NCI-H187 (cell line): Measurements from ENCODE around the gene SEMA6A.

Source experiments
- DNase-seq, 2 experiments: peaks; one replicate each; lab custom pipeline; 2025; lab: John Stamatoyannopoulos, UW

SEMA6A gene

DNA sequence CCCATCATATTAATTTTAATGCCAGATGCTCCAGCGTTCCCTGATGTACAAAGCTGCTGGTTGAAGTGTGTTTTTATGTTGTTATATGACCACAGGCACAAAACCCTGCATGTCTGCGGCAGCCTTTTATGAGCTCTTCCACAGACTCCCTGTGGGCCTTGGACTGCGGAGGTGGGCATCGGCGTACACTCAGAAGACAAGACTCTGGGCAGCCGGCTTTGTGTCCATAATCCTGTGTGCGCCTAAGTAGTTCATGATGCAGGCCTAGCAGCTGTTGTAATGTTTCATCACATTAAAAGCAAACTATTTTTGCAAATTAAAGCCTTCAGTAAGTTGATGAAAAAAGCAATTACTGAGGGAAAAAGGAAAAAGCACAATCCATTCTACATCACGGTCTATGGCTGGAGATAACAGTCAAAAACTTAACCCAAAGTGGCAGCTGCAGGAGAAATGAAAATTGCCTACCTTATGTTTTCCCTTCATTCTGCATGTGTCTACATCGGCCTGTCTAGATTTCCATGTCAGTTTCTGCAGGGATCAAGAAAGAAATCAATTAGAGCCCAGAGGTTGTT lies 78.8 kb downstream of the SEMA6A start:
- no peak for DNase-seq

- peak; percentile 66 to 81 for DNase-seq
Observed at GRCh38 chr5:116494784-116495450, 79.7 kb downstream of the SEMA6A start.

DNA sequence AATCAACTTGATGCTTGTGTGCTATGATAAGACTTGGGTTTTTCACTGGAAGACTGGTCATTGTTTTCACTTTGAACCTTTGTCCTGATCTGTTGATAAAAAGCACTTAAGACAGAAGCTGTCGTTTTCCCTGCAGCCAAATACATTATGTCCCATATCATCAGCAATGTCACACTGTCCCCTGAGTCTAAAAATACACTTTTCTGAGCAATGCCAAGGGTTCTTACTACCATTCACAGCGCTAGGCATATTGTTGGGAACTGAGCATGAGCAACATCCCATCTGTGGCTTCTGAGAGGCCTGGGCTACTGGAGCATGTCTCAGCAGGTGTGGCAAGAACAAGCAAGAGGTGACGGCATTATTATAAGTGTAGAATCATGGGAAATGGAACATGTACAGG lies 81.8 kb downstream of the SEMA6A start:
- DNase-seq = peak in 1 of 2 experiments; percentile 14

DNA sequence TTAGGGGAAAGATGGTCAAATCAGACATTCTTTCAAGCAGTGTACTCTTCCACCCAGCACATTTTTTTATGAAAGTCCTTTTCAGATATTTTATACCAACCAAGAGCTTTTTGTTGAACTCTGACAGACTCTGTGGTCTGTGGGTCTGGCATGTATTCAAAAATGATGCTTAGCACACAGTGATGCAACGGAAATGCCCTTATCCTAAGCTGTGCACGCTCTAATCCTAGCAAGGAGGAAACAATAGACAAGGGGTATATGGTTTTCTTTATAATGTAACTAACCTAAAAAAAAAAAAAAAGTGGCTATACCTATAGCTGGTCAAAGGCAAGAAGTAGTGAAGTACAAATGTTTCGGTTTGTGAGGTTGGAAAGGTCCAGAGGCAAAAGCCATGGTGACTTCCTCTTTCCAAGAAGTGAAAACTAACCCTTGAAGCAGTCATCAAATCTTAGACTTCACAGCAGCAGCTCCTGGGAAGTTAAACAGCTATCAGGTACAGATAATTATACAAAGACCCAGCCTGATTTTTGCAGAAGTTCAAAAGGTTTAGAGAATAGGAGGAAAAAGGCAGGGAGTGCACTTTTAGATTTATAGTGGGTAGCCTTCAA lies 82.5 kb downstream of the SEMA6A start:
- DNase-seq = no peak

DNA sequence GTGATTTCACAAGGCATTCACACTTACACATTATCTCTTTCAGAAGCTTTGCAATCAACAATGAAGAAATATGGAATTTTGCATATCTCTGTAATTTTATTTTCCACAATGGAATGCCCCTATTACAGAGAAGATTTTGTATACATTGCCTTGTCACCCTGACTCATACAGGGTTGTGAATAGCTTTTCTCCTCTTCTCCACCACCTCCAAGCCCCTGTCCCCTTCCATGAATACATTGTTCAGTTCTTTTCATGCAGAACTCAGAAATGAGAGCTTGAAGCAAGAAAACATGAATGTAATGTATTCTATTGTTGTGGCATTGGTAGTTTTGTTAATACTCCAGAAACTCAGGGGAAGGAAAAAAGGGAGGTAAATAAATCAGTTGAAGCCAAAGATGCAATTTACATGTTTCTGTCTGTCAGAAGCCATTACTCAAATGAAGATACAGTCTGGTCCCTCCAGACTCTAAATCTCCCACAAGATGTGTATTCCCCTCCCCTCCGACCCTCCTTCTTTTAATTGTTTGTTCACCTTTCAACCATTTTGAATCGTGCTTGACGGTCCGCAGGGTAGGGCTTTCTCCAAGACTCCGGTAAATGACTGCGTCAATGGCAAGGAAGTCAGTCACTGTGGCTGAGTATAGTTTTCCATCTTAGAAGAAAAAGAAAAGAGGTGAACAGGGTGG lies 86.1 kb downstream of the SEMA6A start:
- DNase-seq = no peak

DNA sequence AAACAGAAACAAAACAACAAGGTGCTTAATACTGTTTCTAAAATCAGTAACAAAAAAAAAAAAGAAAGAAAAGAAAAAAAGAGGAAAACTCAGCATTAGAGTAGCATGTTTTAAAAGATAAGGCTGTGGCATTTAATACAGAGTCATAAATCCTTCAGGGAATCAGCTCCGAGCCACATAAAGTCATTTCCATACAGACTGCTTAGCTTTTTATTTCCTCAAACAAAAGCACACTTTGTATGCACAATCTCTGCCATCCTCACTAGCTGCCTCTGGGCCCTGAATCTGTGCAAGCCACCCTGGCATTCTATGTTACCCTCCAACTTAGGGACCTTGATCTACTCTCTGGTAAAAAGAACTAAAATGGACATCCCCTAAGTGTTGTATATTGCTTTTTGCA lies 87.6 kb downstream of the SEMA6A start:
- DNase-seq = no peak

- DNase-seq = no peak
Observed at GRCh38 chr5:116486588-116486987, 88.0 kb downstream of the SEMA6A start.

DNA sequence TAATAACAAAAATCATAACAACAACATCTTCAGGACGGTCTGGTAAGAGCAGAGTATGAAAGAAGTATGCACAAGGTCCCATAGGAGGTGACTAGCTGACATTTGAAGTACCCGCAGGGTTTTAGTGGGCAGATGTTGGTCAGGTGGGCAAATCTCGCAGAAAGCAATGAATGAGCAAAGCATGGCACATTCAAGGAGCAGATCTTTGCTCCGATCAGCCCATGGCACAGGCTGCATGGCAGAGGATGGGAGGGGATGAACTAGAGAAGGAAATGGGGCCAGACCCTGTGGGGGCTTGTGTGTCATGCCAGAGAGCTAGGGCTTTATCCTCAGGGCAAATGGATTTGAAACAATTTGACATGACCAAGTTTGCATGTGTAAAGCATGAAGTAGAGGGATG lies 90.0 kb downstream of the SEMA6A start:
- DNase-seq = no peak

- DNase-seq = no peak
Observed at GRCh38 chr5:116482394-116482793, 92.2 kb downstream of the SEMA6A start.

GRCh38 chr5:116480894-116481510 lies 93.6 kb downstream of the SEMA6A start:
- DNase-seq = no peak

DNA sequence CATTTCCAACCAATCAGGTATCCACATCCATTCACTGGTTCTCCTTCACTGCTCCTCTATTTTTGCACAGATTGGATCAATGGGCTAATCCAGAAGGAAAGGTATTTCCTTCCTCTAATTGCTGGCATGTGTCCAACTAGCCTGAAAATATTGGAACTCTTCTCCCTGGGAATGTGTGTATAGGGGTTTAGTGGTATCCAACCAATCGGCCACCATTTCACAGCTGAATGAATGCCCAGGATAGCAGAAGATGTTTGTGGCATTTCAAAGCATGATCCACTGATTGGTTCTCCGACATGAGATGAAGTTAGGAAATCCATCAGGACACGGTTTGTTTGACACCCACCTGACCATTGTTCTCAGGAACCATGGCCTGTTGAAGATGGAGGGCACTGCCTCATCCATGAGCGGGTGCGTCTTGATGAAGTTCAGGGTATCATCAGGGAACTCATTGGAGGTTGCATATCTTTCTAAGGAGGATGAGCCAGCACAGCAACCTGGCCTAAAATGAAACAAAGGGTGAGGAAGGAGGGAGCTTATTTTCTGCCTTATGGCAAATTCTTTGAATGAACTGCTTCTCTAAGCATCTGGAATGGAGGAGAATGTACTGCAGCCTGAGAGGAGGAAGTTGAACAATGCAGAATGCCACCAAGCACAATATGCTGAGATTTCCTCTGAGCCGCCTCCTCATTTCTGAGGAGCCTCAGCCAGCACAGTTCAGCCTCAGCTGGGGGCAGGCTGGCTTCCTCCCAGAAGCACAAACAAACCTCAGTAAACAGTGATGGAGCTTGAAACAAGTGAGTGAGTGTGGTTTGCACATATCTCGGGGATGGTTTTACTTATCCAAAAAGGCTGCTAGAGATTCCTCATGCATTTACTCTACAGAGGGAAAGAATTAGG lies 94.6 kb downstream of the SEMA6A start:
- DNase-seq = no peak

GRCh38 chr5:116478491-116478890 lies 96.1 kb downstream of the SEMA6A start:
- no peak for DNase-seq

- DNase-seq = no peak
Observed at GRCh38 chr5:116476897-116477537, 97.6 kb downstream of the SEMA6A start.

DNA sequence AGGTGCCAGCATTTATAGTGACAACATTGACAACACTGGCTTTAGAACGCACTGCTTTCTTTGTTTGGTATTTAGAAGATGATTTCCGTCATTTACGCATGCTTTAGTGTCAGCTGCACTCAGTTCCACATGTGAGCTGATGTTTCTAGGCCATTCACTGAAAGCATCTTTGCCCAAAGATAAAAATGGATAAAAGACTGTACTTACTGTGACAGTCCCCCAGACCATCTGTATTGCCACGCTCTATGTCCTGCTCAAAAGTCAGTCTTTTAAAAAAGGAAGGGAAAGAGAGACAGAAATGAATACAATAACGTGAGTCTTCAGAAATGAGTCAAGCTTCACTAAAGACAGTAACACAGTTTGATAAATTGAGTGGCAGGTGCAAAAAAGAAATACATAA lies 99.3 kb downstream of the SEMA6A start:
- DNase-seq = no peak

- DNase-seq = no peak
Observed at GRCh38 chr5:116473706-116474105, 100.9 kb downstream of the SEMA6A start.

DNA sequence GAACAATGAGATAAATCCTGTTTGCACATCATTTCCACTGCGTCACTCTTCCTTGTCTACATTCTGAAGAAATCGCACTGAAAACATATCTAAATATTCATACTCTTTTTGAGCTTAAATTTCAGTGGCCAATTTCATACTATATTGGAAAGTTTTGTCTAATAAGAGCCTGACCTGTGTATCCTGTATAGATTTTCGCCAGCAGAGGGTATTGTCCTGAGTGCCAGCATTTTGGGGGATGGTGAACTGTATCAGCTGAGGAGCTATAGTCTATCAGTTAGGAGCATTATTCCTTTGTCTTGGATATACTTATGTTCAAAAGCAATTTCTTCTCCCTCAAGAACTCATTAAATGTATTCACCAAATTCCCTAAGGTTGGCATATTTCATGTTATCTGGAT lies 102.3 kb downstream of the SEMA6A start:
- DNase-seq = no peak

- DNase-seq = no peak
Observed at GRCh38 chr5:116469631-116470030, 105.0 kb downstream of the SEMA6A start.

DNA sequence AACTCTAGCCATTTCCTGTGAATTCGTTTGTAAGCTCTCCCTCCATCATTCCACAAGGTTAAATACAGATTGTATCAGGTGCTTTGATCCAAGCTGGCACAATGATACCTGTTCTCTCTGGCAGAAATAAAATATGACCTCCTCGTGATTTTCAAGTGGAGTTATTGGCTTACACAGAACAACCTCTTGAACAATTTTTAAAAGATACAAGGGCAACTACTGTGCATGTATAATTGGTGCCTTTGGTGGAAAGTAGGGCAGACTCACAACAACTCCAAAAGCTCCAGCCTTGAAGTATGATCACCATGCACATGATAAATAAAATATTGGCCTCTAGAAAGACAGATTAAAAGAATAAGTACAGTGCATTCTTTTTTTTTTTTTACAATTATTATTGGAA lies 106.0 kb downstream of the SEMA6A start:
- no peak for DNase-seq

DNA sequence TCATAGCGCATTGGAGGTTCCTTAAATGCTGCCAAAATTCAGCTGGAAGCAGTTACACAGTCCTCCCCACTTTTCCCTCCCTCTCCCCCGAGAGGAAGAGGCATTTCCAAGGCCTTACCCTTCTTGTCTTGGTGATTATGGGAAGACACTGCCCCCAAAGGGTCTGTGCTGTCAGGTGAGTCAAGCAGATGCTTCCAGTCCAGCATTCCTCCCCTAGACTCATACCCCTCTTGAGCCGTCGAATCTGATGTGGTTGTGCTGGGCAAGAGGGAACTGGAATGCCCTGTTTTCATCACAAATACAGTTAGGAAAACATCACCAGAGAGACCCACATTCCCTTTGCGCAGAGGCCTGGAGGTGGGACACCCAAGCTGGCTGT lies 107.2 kb downstream of the SEMA6A start:
- DNase-seq = no peak

- no peak for DNase-seq
Observed at GRCh38 chr5:116466727-116467464, 107.7 kb downstream of the SEMA6A start.
